A673 (cell line): Measurements from ENCODE around the gene CEMIP.

Experiments used
- CTCF ChIP-seq: fragments of 300-800, 200-600 bp; sonication (generic); conservative IDR thresholded peaks from 2 replicates; pipeline ENCODE4 v1.5.1; 2017; ENCODE audit warnings: low read depth, mild to moderate bottlenecking, antibody characterized with exemption, low read length, moderate library complexity, mixed read lengths
- EZH2 ChIP-seq: fragments of 200-600 bp; sonication (generic); IDR thresholded peaks from 2 replicates; pipeline ENCODE4 v1.6.1; 2017; ENCODE audit warnings: borderline replicate concordance, low read depth, mild to moderate bottlenecking, mixed read lengths, antibody characterized with exemption, low read length; ENCODE audit not compliant: poor library complexity, severe bottlenecking

DNA sequence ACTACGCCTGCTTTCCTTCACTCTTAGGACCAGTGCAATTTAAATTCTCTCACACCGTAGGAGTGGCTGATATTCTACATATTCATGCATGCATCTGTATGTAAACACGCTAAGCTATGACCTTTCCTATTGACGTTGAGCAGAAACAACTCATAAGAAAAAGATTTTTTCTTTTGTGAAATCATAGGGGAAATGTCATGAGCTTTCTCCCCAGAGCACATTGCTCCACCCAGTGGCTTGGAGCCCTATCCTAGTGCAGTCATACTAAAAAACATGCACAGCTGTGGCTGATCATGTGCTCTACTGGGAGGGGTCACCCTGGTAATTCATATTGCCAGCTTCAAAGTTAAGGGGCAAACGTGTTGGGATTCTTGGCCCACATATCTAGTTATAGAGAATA, 212.3 kb downstream of the CEMIP start:
- TF ChIP-seq CTCF (no peak), EZH2 (no peak)
